Measurements from ENCODE around the gene MYO7A.

MYO7A gene

DNA sequence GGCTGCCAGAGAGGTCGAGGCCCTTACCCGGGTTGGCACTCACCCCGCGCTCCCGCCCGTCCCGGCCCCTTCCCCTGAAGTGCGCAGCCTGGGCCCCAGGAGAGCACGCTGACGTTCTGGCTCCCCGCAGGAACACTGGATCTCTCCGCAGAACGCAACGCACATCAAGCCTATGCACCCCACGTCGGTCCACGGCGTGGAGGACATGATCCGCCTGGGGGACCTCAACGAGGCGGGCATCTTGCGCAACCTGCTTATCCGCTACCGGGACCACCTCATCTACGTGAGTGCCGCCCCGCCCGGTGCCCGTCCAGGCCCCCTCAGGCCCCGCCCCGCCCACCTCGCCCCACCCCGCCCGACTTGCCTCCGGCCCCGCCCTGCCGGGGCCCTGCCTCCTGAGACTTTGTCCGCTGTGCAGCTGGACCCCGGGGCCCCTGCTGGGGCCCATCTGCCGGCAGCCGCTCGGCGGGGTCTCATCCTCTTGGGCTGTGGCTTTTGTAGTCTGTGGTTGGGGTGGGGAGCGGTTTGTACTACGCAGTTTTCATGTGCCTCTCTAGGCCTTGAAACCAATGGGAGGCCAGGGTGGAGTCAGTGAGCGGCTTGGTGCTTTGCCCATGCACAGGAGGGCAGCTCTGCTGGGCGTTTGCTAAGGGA is 19.7 kb downstream of the MYO7A start:
- DNase-seq: peak; percentile 99

DNA sequence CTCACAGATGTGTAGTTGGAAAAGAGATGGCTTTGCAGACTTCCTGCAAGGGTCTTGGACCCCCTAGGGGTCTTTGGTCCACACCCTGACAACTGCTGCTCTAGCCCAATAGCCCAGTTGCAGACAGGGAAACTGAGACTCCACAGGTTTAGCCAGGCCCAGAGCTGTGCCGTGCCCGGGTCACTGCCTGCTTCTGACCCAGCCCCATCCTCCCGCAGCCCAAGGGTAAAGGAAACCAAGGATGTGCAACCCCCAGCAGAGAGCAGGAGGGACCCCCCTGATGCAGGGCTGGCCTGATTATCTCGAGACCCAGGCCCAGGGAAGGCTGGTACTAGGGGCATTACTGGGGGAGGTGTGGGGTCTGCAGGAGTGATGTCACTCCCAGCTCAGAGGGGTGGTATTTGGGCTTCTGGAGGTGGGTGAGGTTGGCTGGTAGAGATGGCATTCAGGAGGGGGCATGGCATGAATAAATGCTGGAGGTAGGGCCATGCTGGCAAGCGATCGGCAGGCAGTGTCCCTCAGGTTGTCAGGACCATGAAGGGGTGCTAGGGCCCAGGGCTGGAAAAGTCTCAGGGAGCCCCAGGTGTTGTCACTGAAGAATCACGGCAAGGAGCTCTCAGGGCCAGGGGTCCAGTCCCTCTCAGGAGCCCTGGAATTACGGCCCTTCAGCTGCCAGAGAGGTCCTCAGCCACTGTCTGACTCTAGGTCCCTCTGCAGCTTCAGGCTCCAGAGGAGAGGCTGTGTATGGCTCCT is 21.1 kb downstream of the MYO7A start:
- no peak for DNase-seq

DNA sequence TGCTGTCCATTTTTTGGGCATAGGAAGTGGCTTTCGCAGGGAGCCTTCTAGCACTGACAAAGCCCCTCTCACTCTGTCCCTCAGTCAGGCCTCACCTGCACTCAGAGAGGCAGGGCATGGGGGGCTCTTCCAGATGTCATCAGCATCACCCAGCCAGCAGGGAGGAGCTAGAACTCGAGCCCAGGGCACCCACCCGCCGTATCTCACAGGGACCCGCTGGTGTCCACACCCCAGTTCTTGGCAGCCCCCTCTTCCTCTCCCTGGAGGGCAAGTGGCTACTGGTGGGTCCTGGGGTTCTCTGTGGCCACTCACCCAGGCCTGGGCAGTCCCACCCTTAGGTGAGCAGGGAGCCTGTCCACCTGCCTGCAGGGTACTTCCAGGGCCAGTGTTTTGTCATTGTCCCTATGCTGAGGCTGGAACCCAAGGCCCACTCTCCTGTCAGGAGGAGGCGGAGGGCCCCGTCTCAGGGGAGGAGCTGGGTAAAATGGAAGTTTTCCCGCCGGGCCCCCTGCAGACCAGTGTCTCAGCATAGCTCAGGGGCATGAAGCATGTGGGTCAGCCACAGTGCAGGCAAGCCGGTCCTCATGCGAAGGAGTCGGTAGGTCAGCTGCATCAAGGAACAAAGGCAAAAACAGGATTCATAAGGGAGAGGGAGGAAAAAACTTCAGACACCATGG is 21.8 kb downstream of the MYO7A start:
- DNase-seq: no peak

DNA sequence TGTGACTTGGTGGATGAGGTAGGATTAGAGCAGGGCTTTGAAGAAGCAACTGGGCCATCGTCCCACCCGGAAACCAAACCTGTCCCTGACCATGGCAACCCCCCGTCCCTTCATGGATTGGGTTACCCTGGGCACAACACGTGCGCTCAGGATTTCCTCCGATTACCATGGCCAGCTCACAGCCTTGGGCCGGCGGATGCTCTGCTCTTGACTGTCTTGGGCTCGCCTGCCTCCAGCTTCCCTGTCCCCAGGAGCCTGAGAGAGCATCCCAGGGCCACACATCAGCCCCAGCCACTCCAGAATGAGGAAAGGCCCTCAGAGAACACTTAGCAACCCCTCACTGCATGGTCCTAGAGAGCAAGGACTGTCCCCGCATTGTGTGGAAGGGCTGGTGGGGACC is 22.8 kb downstream of the MYO7A start:
- no peak for DNase-seq

DNA sequence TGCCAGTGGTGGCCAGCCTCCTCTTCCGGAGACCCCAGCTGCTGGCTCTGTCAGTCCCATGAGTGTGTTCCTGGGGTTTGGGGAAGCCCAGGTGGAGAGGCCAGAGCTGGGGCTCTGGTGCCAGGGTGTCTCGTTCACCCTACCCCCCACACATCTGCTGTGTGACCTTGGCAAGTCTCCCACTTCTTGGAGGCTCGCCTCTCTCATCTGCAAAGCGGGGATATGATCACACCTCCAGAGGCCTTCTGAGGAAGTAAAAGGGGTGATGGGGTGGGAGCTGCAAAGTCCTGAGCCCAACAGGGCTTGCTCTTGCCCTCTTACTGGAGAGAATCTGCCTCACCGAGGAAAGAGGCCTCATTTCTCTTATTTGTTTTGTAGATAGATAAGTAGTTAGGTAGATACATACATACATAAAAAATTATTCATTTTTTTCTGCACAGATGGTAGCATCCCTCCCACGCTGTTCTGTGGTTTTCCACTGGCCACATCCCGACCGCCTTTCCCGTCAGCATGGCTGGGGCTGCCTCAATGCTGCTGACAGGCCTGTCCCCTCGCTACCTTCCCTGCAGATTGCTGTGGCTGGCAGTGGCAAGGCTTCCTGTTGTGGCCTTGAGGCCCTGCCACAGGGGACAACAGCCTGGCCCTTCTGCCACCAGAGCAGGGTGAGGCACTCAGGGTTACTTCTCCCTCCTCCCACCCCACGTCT is 23.9 kb downstream of the MYO7A start:
- peak; percentile 65 for DNase-seq

DNA sequence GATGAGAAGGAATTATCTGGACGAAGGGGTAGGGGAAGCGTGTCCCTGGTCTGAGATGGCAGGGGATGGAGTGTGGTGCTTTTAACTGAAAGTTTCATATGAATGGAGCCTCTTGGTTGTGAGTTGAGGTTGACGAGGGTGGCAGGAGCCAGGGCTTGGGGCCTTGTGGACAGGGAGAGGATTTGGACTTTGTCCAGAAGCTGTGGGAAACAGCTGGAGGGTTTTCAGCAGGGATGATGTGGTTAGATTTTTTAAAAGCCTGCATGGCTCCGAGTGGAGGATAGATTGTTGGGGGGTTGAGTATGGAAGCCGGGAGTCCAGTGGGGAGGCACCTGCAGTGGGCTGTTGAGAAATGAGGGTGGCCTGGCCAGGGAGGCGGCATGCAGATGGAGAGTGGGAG is 24.8 kb downstream of the MYO7A start:
- DNase-seq: peak; percentile 38

DNA sequence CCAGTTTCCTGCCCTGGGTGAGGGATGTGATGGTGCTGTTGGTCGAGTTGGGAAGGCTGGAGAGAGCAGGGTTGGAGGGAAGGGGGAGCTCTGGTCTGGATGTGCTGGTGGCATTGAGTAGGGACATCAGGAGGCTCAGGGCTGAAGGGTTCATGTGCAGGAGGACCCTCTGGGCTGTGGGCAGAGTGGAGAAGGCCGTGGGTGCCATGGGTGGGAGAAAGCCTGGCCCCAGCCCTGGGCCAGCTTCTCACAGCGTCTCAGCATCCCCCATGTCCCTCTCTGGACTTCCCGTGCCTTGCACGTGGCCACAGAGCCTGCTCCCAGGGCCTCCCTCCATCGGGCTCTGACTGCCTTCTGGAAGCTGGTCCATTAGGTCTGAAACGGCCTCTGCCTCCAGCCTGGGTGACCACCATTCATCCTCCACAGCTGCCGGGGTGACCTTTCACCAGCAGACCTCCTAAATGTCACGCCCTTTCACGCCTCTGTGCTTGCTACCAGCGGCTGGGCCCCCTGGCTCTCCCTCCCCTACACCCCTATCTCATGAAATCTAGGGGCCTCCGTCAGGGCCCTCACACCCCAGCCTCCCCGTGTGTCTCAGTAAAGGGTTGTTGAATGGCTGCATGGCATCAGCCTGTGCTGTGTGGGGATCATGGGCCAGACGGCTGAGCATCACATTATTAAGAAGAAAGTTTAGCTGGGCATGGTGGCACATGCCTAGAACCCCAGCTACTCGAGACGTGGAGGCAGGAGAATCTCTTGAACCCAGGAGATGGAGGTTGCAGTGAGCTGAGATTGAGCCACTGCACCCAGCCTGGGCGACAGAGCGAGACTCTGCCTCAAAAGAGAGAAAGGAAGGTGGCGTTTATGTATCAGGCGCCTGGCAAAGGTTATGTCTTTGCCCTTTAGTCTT is 25.5 kb downstream of the MYO7A start:
- DNase-seq: no peak

DNA sequence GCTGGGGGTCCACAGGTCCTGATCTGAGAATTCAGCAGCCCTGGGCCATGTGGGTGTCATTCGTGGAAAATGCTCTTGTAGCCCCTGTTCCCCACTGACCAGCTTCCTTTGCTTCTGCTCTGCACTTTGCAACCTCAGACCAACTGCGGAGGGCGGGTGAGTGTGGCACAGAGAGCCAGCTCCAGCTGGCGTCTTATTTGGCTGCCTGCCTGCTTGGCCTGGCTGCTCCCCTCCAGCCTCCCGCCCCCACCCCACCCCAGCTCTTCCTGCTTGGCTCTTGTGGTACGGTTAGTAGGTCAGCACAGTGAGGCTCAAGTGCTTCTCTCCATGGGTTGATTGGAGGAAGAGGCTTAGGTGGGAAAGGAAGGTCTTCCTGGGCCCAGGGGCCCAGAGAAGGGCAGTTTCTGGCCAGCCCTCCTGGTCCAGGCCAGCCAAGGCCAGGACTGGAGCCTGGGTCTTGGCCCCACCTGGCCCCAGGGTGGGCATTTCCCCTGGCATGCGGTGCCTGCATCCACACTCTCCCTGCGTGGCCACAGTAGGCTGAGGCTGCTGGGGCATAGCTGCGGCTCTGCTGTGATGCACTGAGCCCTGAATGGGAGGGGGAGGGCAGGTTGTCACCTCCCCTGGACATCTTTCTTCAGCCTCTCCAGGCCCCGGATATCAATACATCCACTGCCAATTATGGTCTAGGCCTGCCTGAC is 26.5 kb downstream of the MYO7A start:
- peak; percentile 90 for DNase-seq

DNA sequence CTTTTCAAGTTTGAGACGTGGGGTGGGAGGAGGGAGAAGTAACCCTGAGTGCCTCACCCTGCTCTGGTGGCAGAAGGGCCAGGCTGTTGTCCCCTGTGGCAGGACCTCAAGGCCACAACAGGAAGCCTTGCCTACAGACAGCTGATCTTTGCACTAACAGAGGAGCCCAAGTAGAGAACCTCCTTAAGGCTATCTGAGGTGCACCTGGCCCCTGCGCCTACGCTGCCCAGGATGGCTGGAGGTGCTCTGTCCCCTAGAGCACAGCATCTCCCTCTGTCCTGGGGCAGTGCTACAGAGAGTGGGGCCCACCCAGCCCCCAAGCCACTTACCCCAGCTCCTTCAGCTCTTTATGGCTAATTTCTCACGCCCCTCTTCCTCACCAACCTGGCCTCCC is 27.0 kb downstream of the MYO7A start:
- no peak for DNase-seq

DNA sequence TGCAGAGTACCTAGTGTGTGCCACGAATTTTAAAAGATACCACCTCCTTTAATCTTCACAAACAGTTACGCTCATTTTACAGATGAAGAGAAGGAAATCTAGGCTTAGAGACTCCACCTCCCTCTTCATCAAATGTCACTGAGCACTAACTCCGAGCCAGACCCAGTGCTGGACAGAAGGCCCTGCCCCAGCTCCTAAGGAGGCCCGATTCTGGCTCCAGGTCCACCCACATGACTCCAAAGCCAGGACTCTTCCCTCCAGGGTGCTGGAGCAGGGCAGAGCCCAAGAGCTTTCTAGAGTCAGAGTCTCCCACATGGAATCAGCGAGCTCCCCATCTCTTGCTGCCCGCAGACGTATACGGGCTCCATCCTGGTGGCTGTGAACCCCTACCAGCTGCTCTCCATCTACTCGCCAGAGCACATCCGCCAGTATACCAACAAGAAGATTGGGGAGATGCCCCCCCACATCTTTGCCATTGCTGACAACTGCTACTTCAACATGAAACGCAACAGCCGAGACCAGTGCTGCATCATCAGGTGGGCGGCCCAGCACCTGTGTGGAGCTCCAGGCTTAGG is 27.6 kb downstream of the MYO7A start:
- DNase-seq: no peak

DNA sequence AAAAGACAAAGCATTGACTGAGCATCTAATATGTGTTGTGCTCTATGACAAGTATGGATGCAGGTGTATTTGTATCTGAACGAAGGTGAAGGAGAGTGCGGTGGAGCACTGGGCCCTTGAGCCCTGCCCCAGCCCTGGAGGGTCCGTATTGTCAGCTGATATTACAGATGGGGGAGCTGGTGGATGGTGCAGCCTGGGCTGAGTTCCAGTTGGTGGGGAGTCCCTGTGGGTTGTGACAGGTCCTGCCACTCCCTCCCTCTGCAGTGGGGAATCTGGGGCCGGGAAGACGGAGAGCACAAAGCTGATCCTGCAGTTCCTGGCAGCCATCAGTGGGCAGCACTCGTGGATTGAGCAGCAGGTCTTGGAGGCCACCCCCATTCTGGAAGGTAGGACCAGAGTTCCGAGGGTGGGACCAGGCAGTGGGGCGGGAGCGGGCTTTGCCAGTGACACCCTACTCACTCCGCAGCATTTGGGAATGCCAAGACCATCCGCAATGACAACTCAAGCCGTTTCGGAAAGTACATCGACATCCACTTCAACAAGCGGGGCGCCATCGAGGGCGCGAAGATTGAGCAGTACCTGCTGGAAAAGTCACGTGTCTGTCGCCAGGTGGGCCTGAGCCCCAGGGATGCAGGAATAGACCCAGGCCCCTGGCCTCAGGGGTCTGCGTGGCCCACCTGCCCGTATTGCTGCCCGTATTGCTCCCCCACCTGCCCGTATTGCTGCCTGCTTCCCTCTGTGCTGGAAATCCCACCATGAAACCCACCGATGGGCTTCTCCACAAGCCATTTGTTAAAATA is 28.6 kb downstream of the MYO7A start:
- no peak for DNase-seq

DNA sequence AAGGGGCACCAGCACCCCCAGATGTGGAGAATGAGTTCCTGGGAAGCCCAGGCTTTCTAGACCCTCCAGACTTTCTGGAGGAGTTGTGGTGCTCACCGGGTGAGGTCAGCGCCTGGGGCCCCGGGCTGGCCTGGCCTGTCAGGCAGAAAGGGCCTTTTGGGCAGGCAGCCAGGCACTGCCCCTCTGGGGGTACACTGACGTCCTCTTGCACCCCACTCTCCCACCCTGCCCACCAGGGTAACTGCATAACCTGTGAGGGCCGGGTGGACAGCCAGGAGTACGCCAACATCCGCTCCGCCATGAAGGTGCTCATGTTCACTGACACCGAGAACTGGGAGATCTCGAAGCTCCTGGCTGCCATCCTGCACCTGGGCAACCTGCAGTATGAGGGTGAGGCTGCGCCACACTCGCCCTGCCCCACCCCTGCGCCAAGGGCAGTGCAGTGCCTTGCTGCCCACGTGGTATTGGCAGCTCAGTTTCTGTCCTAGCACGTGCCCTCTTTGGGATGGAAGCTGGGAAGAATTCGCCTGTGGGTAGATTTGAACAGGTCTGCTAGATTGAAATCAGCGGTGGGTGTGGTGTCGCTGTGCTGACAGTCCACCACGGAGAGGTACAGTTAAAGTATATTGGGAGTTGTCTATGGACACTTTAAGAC is 30.1 kb downstream of the MYO7A start:
- no peak for DNase-seq

DNA sequence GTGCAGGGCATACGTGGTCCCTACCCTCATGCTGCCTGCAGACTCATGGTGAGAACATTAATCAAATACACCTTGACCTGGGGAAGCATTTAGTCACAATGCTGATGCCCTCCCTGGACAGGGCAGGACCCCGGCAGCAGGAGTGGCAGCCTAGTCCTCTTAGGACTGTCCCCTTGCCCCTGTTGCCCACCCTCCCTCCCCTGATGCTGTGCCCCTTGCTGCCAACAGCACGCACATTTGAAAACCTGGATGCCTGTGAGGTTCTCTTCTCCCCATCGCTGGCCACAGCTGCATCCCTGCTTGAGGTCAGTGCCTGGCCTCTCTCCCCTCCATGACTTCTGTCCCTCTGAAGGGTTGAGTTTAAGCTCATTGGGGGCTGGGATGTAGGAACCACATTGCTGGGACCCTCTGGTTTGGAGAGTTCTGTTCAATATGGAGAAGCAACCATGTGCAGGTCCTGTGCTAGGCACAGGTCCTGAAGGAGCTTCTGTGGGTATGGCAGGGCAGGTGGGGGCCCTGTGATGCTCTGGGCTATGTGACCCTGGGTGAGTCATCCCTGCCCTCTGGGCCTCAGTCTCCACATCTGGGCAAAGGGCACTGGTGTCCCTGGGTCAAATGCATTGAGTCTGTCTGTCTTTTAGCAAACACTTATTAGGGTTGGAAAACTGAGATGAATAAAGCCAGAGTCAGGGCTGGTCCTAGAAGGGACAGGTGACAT is 31.3 kb downstream of the MYO7A start:
- DNase-seq: no peak

DNA sequence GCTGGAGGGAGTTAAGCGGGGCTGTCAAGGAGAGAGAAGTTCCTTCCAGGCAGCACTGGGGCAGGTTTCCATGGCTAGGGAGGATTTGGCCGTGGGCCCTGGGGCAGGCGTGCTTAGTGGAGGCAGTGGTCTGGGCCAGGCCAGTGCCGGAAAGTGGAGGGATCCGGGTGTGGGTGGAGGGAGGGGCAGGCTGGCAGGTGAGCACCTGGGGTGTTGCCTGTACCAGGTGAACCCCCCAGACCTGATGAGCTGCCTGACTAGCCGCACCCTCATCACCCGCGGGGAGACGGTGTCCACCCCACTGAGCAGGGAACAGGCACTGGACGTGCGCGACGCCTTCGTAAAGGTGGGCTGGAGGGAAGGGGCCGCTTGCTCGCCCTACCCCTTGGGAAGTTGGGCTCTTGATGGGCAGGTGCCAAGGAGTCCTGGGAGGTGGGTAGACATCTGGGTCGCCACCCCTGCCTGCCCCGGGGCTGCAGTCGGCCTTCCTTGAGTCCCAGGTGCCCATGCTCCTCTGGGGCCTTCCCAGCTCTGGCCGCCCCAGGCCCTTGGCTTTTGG is 32.0 kb downstream of the MYO7A start:
- DNase-seq: no peak

DNA sequence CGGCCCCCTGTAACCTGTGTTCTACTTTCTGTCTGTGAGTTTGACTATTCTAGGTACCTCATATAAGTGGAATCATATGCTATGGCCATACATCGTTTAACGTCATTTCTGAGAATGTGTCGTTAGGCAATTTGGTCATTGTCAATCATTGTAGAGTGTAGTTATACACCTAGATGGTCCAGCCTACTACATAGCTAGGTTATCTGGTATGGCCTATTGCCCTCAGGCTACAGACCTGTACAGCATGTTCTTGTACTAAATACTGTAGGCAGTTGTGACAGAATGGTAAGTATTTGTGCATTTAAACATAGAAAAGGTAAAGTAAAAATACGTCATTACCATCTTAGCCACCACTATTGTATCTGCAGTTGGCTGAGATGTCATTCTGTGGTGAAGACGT is 35.2 kb downstream of the MYO7A start:
- DNase-seq: no peak

DNA sequence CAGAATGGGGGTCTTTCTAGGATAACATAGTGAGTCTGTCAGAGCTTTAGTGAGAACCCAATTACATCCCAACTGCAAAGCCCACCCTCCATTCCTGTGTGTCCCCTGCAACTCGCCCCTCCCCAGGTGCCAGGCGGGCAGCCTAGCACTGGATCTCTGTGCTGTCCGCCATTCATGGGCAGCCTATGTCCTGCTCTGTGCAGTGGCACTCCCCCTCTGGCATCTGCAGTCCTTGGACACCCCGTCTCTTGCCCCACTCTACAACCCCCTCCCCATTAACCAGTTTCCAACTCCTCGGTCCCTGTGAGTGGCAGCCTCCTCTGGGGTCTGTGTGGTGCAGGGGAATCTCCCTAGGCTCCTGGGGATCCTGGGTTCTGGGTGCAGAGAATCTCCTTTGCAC is 37.0 kb downstream of the MYO7A start:
- DNase-seq: no peak

DNA sequence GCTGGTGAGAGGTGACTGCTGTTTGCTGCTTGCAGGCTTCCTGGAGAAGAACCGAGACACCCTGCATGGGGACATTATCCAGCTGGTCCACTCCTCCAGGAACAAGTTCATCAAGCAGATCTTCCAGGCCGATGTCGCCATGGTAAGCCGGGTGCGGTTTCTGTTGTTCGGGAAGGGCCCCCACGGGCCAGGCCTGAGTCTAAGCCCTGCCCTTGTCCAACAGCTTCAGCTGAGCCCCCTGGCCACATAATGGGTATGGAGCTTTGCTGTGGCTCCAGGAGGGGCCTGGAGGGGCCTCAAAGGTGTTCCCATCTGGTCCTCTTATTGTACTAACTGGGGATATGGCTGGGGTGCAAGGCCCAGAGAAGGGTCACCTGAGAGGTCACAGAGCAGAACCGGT is 38.0 kb downstream of the MYO7A start:
- DNase-seq: no peak

DNA sequence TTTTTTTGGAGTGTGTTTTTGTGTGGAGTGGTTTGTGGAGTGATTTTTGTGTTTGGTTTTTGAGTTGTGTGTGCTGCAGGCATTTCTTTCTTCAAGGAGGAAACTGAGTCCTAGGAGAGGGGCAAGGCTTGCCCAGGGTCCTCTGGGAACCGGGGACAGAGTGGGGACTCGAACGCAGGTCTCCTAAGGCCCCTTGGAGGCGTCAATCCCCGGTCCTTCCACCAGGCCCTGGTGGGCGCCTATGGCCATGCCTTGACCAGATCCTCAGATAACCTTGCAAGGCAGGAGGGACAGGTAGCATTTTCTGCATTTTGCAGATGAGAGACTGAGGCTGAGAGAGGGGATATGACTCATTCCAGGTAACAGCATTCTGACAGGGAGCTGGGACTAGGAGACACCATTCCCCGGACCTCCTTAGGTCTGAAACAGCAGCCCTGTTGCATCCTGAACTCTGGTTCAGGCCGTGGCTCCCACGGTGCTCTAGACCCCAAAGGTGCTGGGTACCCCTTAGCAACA is 39.1 kb downstream of the MYO7A start:
- no peak for DNase-seq

DNA sequence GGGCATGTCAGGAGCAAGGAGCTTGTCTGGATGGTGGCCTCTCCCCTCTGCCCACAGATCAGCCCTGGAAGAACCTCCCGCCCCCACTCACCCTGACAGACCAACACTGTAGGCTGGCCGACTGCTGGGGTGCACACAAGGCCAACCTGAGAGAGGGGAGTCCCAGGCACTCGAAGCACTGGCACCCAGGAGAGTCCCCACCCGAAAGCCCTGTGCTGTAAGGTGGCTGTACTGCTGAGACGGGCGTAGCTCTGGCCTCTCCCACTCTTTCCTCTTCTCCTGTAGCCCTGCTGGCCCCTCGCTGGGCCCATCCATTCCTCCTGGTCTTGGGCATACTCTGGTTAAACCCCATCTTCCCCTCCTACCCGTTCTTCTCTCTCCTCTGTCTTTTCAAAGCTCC is 39.7 kb downstream of the MYO7A start:
- no peak for DNase-seq

Data from NCI-H69 (cell line).